Transverse colon (tissue), 4 donors: ENCODE measurements around the gene KRTAP12-2. TPM values are rescaled to one million over a fixed set of nuclear protein-coding genes. Genes with fewer than 3 reads are reported as not detected.

Source experiments
- DNase-seq: peaks from one replicate; pipeline ENCODE4 v3.0.0-alpha.2; 2019
- H3K27ac ChIP-seq, 4 donors: fragments of 200-600 bp; sonication (generic); 2 replicates each; pipeline ENCODE4 v1.5.1; 2016 to 2018; ENCODE audit warnings: inconsistent platforms in 4 of 4
- H3K27me3 ChIP-seq: fragments of 200-600 bp; sonication (generic); 2 replicates; pipeline ENCODE4 v1.5.1; 2017; ENCODE audit warnings: inconsistent platforms
- H3K36me3 ChIP-seq, 4 donors: fragments of 200-600 bp; sonication (generic); 2 replicates each; pipeline ENCODE4 v1.5.1; 2017 to 2019; ENCODE audit warnings: inconsistent platforms in 4 of 4
- H3K4me1 ChIP-seq, 4 donors: fragments of 200-600 bp; sonication (generic); 2 replicates each; pipeline ENCODE4 v1.5.1; 2017 to 2020; ENCODE audit warnings: inconsistent platforms in 4 of 4
- H3K4me3 ChIP-seq, 4 donors: fragments of 200-600 bp; sonication (generic); 1 replicate in 1 of 4; 2 replicates in 3 of 4; pipeline versions ENCODE4 v1.5.1 to v1.6.1; 2017 to 2019; ENCODE audit warnings: inconsistent platforms in 4 of 4
- H3K9me3 ChIP-seq, 2 donors: fragments of 200-600 bp; sonication (generic); 2 replicates each; pipeline ENCODE4 v1.5.1; 2017 to 2019; ENCODE audit warnings: inconsistent platforms in 2 of 2
- CTCF ChIP-seq, 5 experiments: fragments of 200-600 bp in 3 of 5; fragments of 450-650 bp in 2 of 5; sonication (generic) in 3 of 5; IDR thresholded peaks; 1 replicate in 2 of 5; 2 replicates in 3 of 5; pipeline ENCODE4 v1.5.1; 2016 to 2017; ENCODE audit warnings: antibody characterized with exemption in 5 of 5, inconsistent platforms in 3 of 5, mild to moderate bottlenecking in 2 of 5, moderate library complexity in 1 of 5
- EP300 ChIP-seq: sonication (generic); formaldehyde crosslinking; IDR thresholded peaks from one replicate; pipeline ENCODE4 v1.6.1; 2017; ENCODE audit warnings: antibody characterized with exemption, low read depth
- POLR2A ChIP-seq: fragments of 450-650 bp; IDR thresholded peaks from one replicate; pipeline ENCODE4 v1.6.1; 2016; ENCODE audit warnings: antibody characterized with exemption, mild to moderate bottlenecking, moderate library complexity
- POLR2AphosphoS5 ChIP-seq, 3 donors: sonication (generic); formaldehyde crosslinking; IDR thresholded peaks; one replicate each; pipeline ENCODE4 v1.6.1; 2016; ENCODE audit warnings: antibody characterized with exemption in 3 of 3
- whole genome bisulfite sequencing, 2 donors: methylation state at CpG; one replicate each; pipeline ENCODE4 v1.1.5; 2018; ENCODE audit warnings: low coverage in 1 of 2; 5-methylcytosine and 5-hydroxymethylcytosine counted together
- in situ Hi-C, 4 donors: fragments of 200-750 bp; cut with MboI; loops; one replicate each; pipeline versions ENCODE4 v1.15.0 to v1.15.1; 2017; ENCODE audit warnings: low sequenced_read_pairs in 3 of 4, low pct_ligation_motif_present in 1 of 4, low pct_unique_long_range_greater_than_20kb in 1 of 4
- intact Hi-C: fragments of 100-400 bp; cut with DNase I; formaldehyde crosslinking; loops from one replicate; pipeline ENCODE4 v1.15.1; 2023; ENCODE audit warnings: low total_unique reads
- total RNA-seq, 4 donors: library from RNA; depleted of rRNA; stranded (reverse); fragments of >200 nt; gene quantifications; one replicate each; pipeline ENCODE4 v1.1.0, GENCODE V29; 2016

KRTAP12-2 gene
- total RNA-seq, 4 donors from 2014 or later, result not detected

- Histone ChIP-seq H3K27ac (no peak overlapping the region), H3K4me3 (no peak overlapping the region), H3K4me1 (peaks cover 0 to 4% (median 2%) of the 10 kb centered on the region in 4 donors), H3K27me3 (peaks cover 86% of the 10 kb centered on the region), H3K9me3 (no peaks in the 10 kb centered on the region), H3K36me3 (no peaks in the 10 kb centered on the region)
- no peak for DNase-seq
- WGBS, 2 donors, result 29 to 34% methylated on average over 4 to 21 of the region's 22 CpGs
- TF ChIP-seq POLR2AphosphoS5 (IDR thresholded peaks at IDR 0.05) (no peak), POLR2A (no peak), EP300 (no peak), CTCF (IDR thresholded peaks at IDR 0.05) (no peak)
- in situ Hi-C loops, result no loop called here
- intact Hi-C loops, result no loop called here
Measured at GRCh38 chr21:44712203-44713028, 45.7 kb upstream of the KRTAP12-2 start.

GRCh38 chr21:44711327-44712202 is 44.8 kb upstream of the KRTAP12-2 start, which contains the start of gene TSPEAR:
Gene TSPEAR (minus strand): TSS chr21:44711572. CDS start chr21:44711514, 58 bp downstream.
- Histone ChIP-seq H3K36me3 (no peaks in the 10 kb centered on the region), H3K27ac (no peak within 1 kb of the TSS), H3K4me1 (peaks cover 0 to 4% (median 2%) of the 10 kb centered on the region in 4 donors), H3K4me3 (no peak within 1 kb of the TSS), H3K9me3 (no peaks in the 10 kb centered on the region), H3K27me3 (peaks cover 94% of the 10 kb centered on the region)
- DNase-seq, result no peak
- intact Hi-C loops (no loop called here), in situ Hi-C loops (no loop called here)
- TF ChIP-seq EP300 (no peak), CTCF (IDR thresholded peaks at IDR 0.05) (no peak), POLR2AphosphoS5 (IDR thresholded peaks at IDR 0.05) (no peak), POLR2A (no peak)
- 2% methylated on average over 18 of the region's 41 CpGs; no CpG with 5 or more reads in 1 of the 2 donors for WGBS, 2 donors

DNA sequence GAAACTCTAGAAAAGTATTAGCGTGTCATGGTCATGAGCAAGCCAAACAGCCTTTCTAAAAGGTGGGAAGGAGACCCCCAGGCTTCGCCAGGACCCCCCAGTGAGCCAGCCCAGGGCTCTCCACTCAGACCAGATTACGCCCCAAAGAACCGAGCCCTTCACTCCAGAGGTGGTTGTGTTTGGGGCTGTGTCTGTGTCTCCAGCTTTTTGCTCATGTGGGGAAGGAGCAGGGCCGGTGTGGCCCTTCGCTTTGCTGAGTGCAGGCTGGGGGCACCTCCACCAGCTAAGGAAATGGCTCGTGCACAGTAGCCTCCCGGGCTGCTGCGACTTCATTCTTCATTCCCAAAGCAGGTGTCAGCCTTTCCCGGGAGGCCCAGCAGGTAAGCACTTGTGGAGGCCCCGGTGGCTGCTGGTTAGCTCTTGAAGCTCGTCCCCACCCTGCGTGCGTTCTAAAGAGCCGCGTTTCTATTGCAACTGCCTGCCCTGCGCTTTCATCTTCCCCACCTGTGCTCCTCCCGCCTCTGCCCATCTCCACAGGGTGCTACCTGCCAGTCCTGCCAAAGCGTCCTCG is 44.1 kb upstream of the KRTAP12-2 start:
- TF ChIP-seq CTCF (IDR thresholded peaks at IDR 0.05) (no peak), POLR2AphosphoS5 (IDR thresholded peaks at IDR 0.05) (no peak), POLR2A (no peak), EP300 (no peak)
- H3K9me3 ChIP-seq, result no peaks in the 10 kb centered on the region
- WGBS, 2 donors, result 6% methylated on average over 20 of the region's 20 CpGs; no CpG with 5 or more reads in 1 of the 2 donors
- peaks cover 0 to 4% (median 2%) of the 10 kb centered on the region in 4 donors for H3K4me1 ChIP-seq
- in situ Hi-C loops (no loop called here), intact Hi-C loops (no loop called here)
- H3K36me3 ChIP-seq, result no peaks in the 10 kb centered on the region
- H3K27ac ChIP-seq, result no peak overlapping the region
- no peak overlapping the region for H3K4me3 ChIP-seq
- H3K27me3 ChIP-seq, result peaks cover 99% of the 10 kb centered on the region
- DNase-seq, result no peak

DNA sequence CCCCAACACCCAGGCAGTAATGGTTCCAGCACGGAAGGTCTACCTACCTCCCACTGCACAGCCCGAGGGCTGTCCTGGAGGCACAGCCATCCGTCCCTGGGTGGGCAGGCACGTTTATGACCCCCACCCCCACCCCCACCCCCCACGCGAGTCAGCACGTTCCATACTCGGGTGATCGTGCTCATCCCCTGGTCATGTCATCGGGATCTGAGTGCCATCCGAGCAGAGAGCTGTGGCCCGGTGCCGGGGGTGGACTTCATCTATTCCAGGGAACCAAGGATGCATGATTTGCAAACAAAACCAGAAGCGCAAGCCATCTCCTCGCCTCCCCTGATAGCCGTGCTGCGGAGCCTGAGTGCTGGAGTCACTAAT is 43.6 kb upstream of the KRTAP12-2 start:
- intact Hi-C loops, result no loop called here
- DNase-seq, result no peak
- H3K27me3 ChIP-seq, result peaks cover 96% of the 10 kb centered on the region
- peaks cover 0 to 4% (median 2%) of the 10 kb centered on the region in 4 donors for H3K4me1 ChIP-seq
- H3K27ac ChIP-seq, result no peak overlapping the region
- in situ Hi-C loops, result no loop called here
- 14% methylated on average over 17 of the region's 17 CpGs; no CpG with 5 or more reads in 1 of the 2 donors for WGBS, 2 donors
- no peaks in the 10 kb centered on the region for H3K9me3 ChIP-seq
- no peaks in the 10 kb centered on the region for H3K36me3 ChIP-seq
- TF ChIP-seq POLR2A (no peak), POLR2AphosphoS5 (IDR thresholded peaks at IDR 0.05) (no peak), CTCF (IDR thresholded peaks at IDR 0.05) (no peak), EP300 (no peak)
- H3K4me3 ChIP-seq, result no peak overlapping the region
